ENCODE measurements around the gene ALK. TPM values are rescaled to one million over a fixed set of nuclear protein-coding genes. Genes with fewer than 3 reads are reported as not detected.

Gene ALK
- polyA plus RNA-seq, 1 of the 3 experiments (the other 2 are of a cell fraction) = 0.30 TPM

- Histone ChIP-seq H3K9ac (no peak overlapping the region), H3K27me3 (ENCODE audit: insufficient read depth) (peaks cover 7% of the 10 kb centered on the region; the same call in 1 of the 2 replicates), H3K9me3 (no peaks in the 10 kb centered on the region), H3K4me1 (ENCODE audit: control insufficient read depth in 1 of 2, insufficient read depth in 2 of 2, low read depth in 1 of 2, low read length in 1 of 2) (peaks cover 3 to 60% of the 10 kb centered on the region in 2 experiments; a peak in 3 of 4 replicates), H4K20me1 (ENCODE audit: insufficient read depth) (no peaks in the 10 kb centered on the region), H2AFZ (ENCODE audit: low read depth) (no peak overlapping the region), H3K36me3 (replicated peaks in 1 of 2; ENCODE audit: control insufficient read depth in 1 of 2, insufficient read depth in 2 of 2, low read length in 1 of 2) (no peaks in the 10 kb centered on the region), H3F3A (replicated peaks; ENCODE audit: insufficient read depth) (peaks cover 6% of the 10 kb centered on the region), H3K27ac (ENCODE audit: low read depth in 2 of 2, low read length in 1 of 2) (peak overlapping the region in 1 of 2 experiments; percentile 97; a peak in 2 of 4 replicates), H3K4me2 (peak overlapping the region; percentile 58), H3K9me2 (no peaks in the 10 kb centered on the region), H3K4me3 (ENCODE audit: low read depth in 2 of 2, low read length in 1 of 2) (peak overlapping the region; percentile 21 to 22; a peak in 2 of 4 replicates), H3K79me2 (ENCODE audit: insufficient read depth) (no peaks in the 10 kb centered on the region)
- WGBS (ENCODE audit: low lambda C conversion rate) = 11% methylated on average over 15 of the region's 15 CpGs
- ChIA-PET CTCF (interaction anchor here (0.5 to 2.4 kb wide), 8 partner anchors 9 to 794 kb away, joined by 3 to 16 read pairs (median 4); partner anchors contain the start of gene ALK), POLR2A (interaction anchor here (1.0 to 1.7 kb wide), 8 partner anchors 13 to 639 kb away, joined by 3 to 10 read pairs (median 4); no protein-coding TSS in a partner anchor)
- TF ChIP-seq USF1 (IDR thresholded peaks at IDR 0.05; ENCODE audit: borderline replicate concordance, low read depth) (no peak), TCF12 (IDR thresholded peaks at IDR 0.05) (peak; percentile 33; the same call in 1 of the 2 replicates), NFIC (IDR thresholded peaks at IDR 0.05; ENCODE audit: borderline replicate concordance) (peak; percentile 84), ELF1 (IDR thresholded peaks at IDR 0.05) (no peak), MEF2A (IDR thresholded peaks at IDR 0.05; ENCODE audit: borderline replicate concordance, low read depth) (no peak), SMC3 (IDR thresholded peaks at IDR 0.05; ENCODE audit: low read depth, low read length) (peak; percentile 27; the same call in 1 of the 2 replicates), EP300 (IDR thresholded peaks at IDR 0.05; ENCODE audit: borderline replicate concordance in 1 of 2, low read depth in 1 of 2, low read length in 1 of 2) (peak in 1 of 2 experiments; percentile 85; a peak in 2 of 4 replicates), RCOR1 (IDR thresholded peaks at IDR 0.05; ENCODE audit: low read length) (peak; percentile 88; the same call in 1 of the 2 replicates), NRF1 (IDR thresholded peaks at IDR 0.05; ENCODE audit: low read depth, low read length) (no peak), MXI1 (IDR thresholded peaks at IDR 0.05; ENCODE audit: low read depth, low read length) (peak; percentile 62; the same call in 1 of the 2 replicates), TEAD4 (IDR thresholded peaks at IDR 0.05; ENCODE audit: borderline replicate concordance, insufficient read depth) (no peak), RAD21 (IDR thresholded peaks at IDR 0.05; ENCODE audit: low read length) (peak; percentile 49), GATA2 (CRISPR knock-in tag; IDR thresholded peaks at IDR 0.05) (peak; percentile 57), CHD2 (IDR thresholded peaks at IDR 0.05; ENCODE audit: low read length, partially characterized antibody) (peak; percentile 32), GABPA (IDR thresholded peaks at IDR 0.05; ENCODE audit: low read depth) (no peak), PBX3 (IDR thresholded peaks at IDR 0.05) (peak; percentile 35; the same call in 1 of the 2 replicates), JUND (IDR thresholded peaks at IDR 0.05) (peak; percentile 23; the same call in 1 of the 2 replicates)
- TF ChIP-seq, protein P1, sequence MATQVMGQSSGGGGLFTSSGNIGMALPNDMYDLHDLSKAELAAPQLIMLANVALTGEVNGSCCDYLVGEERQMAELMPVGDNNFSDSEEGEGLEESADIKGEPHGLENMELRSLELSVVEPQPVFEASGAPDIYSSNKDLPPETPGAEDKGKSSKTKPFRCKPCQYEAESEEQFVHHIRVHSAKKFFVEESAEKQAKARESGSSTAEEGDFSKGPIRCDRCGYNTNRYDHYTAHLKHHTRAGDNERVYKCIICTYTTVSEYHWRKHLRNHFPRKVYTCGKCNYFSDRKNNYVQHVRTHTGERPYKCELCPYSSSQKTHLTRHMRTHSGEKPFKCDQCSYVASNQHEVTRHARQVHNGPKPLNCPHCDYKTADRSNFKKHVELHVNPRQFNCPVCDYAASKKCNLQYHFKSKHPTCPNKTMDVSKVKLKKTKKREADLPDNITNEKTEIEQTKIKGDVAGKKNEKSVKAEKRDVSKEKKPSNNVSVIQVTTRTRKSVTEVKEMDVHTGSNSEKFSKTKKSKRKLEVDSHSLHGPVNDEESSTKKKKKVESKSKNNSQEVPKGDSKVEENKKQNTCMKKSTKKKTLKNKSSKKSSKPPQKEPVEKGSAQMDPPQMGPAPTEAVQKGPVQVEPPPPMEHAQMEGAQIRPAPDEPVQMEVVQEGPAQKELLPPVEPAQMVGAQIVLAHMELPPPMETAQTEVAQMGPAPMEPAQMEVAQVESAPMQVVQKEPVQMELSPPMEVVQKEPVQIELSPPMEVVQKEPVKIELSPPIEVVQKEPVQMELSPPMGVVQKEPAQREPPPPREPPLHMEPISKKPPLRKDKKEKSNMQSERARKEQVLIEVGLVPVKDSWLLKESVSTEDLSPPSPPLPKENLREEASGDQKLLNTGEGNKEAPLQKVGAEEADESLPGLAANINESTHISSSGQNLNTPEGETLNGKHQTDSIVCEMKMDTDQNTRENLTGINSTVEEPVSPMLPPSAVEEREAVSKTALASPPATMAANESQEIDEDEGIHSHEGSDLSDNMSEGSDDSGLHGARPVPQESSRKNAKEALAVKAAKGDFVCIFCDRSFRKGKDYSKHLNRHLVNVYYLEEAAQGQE (IDR thresholded peaks at IDR 0.05; ENCODE audit: low read depth, low read length) = no peak
- TF ChIP-seq, protein P2, sequence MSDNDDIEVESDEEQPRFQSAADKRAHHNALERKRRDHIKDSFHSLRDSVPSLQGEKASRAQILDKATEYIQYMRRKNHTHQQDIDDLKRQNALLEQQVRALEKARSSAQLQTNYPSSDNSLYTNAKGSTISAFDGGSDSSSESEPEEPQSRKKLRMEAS (IDR thresholded peaks at IDR 0.05; ENCODE audit: low read depth) = no peak
- peak; percentile 82 for DNase-seq
Observed at GRCh38 chr2:29281086-29281915, 640.1 kb downstream of the ALK start.
